Neural crest cell (in vitro differentiated cells): ENCODE measurements around the gene PTPRU. TPM values are rescaled to one million over a fixed set of nuclear protein-coding genes. Genes with fewer than 3 reads are reported as not detected.

Experiments used
- DNase-seq: peaks from one replicate; pipeline ENCODE4 v3.0.0; 2021; ENCODE audit warnings: low read depth, mixed read lengths, low spot score
- H3K27ac Mint-ChIP-seq: one replicate; pipeline ENCODE4 v1.8.0; 2021; ENCODE audit warnings: mild to moderate bottlenecking, mixed read lengths; ENCODE audit not compliant: unreplicated experiment
- H3K27me3 Mint-ChIP-seq: 2 replicates; pipeline ENCODE4 v1.8.0; 2021; ENCODE audit warnings: low read depth, mild to moderate bottlenecking, mixed read lengths
- H3K36me3 Mint-ChIP-seq: 2 replicates; pipeline ENCODE4 v1.8.0; 2021; ENCODE audit warnings: low read depth, mild to moderate bottlenecking, mixed read lengths
- H3K4me1 Mint-ChIP-seq: 2 replicates; pipeline ENCODE4 v1.8.0; 2021; ENCODE audit warnings: mixed read lengths
- H3K4me3 Mint-ChIP-seq: one replicate; pipeline ENCODE4 v1.8.0; 2021; ENCODE audit warnings: mild to moderate bottlenecking, mixed read lengths
- H3K9me3 Mint-ChIP-seq: 2 replicates; pipeline ENCODE4 v1.8.0; 2021; ENCODE audit warnings: mixed read lengths
- CTCF ChIP-seq: fragments of 200-600 bp; sonication (generic); conservative IDR thresholded peaks from 2 replicates; pipeline ENCODE4 v1.5.0; 2021; ENCODE audit warnings: antibody characterized with exemption, mild to moderate bottlenecking
- total RNA-seq: library from RNA; stranded (reverse); gene quantifications from 2 replicates; pipeline ENCODE4 v1.2.1, GENCODE V29; 2021

The PTPRU gene
- total RNA-seq, 1 donor from 2014 or later: 5.1 TPM

- TF ChIP-seq CTCF: no peak
- no peak overlapping the region for H3K4me3 Mint-ChIP-seq
- H3K27ac Mint-ChIP-seq: peak overlapping the region; percentile 83
- no peak for DNase-seq
- no peaks in the 10 kb centered on the region for H3K36me3 Mint-ChIP-seq
- peaks cover 6% of the 10 kb centered on the region for H3K4me1 Mint-ChIP-seq
- H3K9me3 Mint-ChIP-seq: no peaks in the 10 kb centered on the region
- H3K27me3 Mint-ChIP-seq: no peaks in the 10 kb centered on the region
Observed at GRCh38 chr1:29202053-29202452, 34.3 kb upstream of the PTPRU start.

GRCh38 chr1:29202584-29203340, 33.6 kb upstream of the PTPRU start:
- Mint-ChIP-seq H3K36me3 (no peaks in the 10 kb centered on the region), H3K4me1 (peaks cover 6% of the 10 kb centered on the region), H3K27me3 (no peaks in the 10 kb centered on the region), H3K4me3 (no peak overlapping the region), H3K27ac (no peak overlapping the region), H3K9me3 (no peaks in the 10 kb centered on the region)
- peak; percentile 98 for TF ChIP-seq CTCF
- peak; percentile 99 for DNase-seq

- H3K27ac Mint-ChIP-seq: peak overlapping the region; percentile 27
- H3K27me3 Mint-ChIP-seq: no peaks in the 10 kb centered on the region
- no peak overlapping the region for H3K4me3 Mint-ChIP-seq
- no peaks in the 10 kb centered on the region for H3K4me1 Mint-ChIP-seq
- no peak for DNase-seq
- TF ChIP-seq CTCF: no peak
- no peaks in the 10 kb centered on the region for H3K9me3 Mint-ChIP-seq
- H3K36me3 Mint-ChIP-seq: no peaks in the 10 kb centered on the region
Observed at GRCh38 chr1:29208442-29208841, 27.9 kb upstream of the PTPRU start.

GRCh38 chr1:29209173-29209572, 27.1 kb upstream of the PTPRU start:
- Mint-ChIP-seq H3K27me3 (no peaks in the 10 kb centered on the region), H3K9me3 (no peaks in the 10 kb centered on the region), H3K4me3 (no peak overlapping the region), H3K27ac (peak overlapping the region; percentile 36), H3K4me1 (no peaks in the 10 kb centered on the region), H3K36me3 (no peaks in the 10 kb centered on the region)
- no peak for TF ChIP-seq CTCF
- DNase-seq: no peak

GRCh38 chr1:29210278-29211085, 25.8 kb upstream of the PTPRU start:
- H3K27ac Mint-ChIP-seq: no peak overlapping the region

More at GRCh38 chr1:29210278-29211085, 25.8 kb upstream of the PTPRU start:
- Mint-ChIP-seq H3K27me3 (no peaks in the 10 kb centered on the region), H3K4me1 (no peaks in the 10 kb centered on the region), H3K4me3 (no peak overlapping the region), H3K9me3 (no peaks in the 10 kb centered on the region), H3K36me3 (no peaks in the 10 kb centered on the region)
- DNase-seq: no peak
- no peak for TF ChIP-seq CTCF
